ENCODE measurements around the gene TRIM21. TPM values are rescaled to one million over a fixed set of nuclear protein-coding genes. Genes with fewer than 3 reads are reported as not detected.

TRIM21 gene
- polyA plus RNA-seq, 1 donor from 2014 or later, result 0.11 TPM

DNA sequence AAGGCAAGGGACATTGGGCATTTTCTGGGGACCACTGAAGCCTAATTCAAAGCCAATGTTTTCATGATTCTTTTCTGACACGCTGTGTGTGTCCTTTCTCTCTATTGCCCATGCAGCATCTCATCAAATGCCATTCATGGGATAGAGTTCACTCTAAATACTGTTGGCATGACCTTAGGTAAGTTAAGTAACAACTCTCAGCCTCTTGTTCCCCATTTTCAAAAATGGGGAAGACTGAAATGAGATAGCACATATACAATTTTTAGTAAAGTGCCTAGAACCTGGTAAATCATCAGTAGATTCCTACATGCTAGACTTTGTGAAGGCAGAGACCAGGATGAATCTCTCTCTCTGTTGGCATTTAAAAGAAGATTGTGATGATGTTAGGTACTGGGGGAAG lies 42.9 kb upstream of the TRIM21 start:
- H3F3A ChIP-seq (ENCODE audit: insufficient read depth, low read length, poor library complexity, severe bottlenecking), result no peaks in the 10 kb centered on the region
- H3K27ac ChIP-seq (ENCODE audit: low read length), result no peak overlapping the region
- TF ChIP-seq EP300 (conservative IDR thresholded peaks at IDR 0.05; ENCODE audit: poor library complexity, severe bottlenecking) (no peak), POLR2AphosphoS5 (IDR thresholded peaks at IDR 0.05) (no peak), REST (IDR thresholded peaks at IDR 0.05; ENCODE audit: borderline replicate concordance) (no peak), MXI1 (conservative IDR thresholded peaks at IDR 0.05; ENCODE audit: poor library complexity, severe bottlenecking) (no peak), RAD21 (conservative IDR thresholded peaks at IDR 0.05) (no peak), EZH2 (IDR thresholded peaks at IDR 0.05; ENCODE audit: borderline replicate concordance, insufficient read depth, low read length, poor library complexity, severe bottlenecking) (no peak), TAF1 (IDR thresholded peaks at IDR 0.05; ENCODE audit: low read depth) (no peak), CTCF (IDR thresholded peaks at IDR 0.05; ENCODE audit: poor library complexity, severe bottlenecking) (no peak), SMC3 (conservative IDR thresholded peaks at IDR 0.05; ENCODE audit: poor library complexity) (no peak)
- H3K9me3 ChIP-seq (ENCODE audit: low read length), result no peaks in the 10 kb centered on the region
- H3K4me3 ChIP-seq (ENCODE audit: low read length), result no peak overlapping the region
- H2AFZ ChIP-seq (ENCODE audit: low read depth, low read length), result no peak overlapping the region
- H3K27me3 ChIP-seq (ENCODE audit: insufficient read depth, low read depth, low read length), result no peaks in the 10 kb centered on the region
- no peak overlapping the region for H3K9ac ChIP-seq (ENCODE audit: low read length)
- H3K79me2 ChIP-seq (replicated peaks; ENCODE audit: insufficient read depth, low read length), result no peaks in the 10 kb centered on the region
- no peaks in the 10 kb centered on the region for H3K36me3 ChIP-seq (ENCODE audit: insufficient read depth, low read length)
- H3K9me2 ChIP-seq (ENCODE audit: insufficient read depth, low read length), result no peaks in the 10 kb centered on the region
- H3K4me2 ChIP-seq (ENCODE audit: low read length), result no peak overlapping the region
- no peaks in the 10 kb centered on the region for H4K20me1 ChIP-seq (ENCODE audit: insufficient read depth)

GRCh38 chr11:4433856-4434255 lies 40.4 kb upstream of the TRIM21 start:
- H3K27ac ChIP-seq (ENCODE audit: low read length), result no peak overlapping the region
- TF ChIP-seq CTCF (IDR thresholded peaks at IDR 0.05; ENCODE audit: poor library complexity, severe bottlenecking) (no peak), MXI1 (conservative IDR thresholded peaks at IDR 0.05; ENCODE audit: poor library complexity, severe bottlenecking) (no peak), EP300 (conservative IDR thresholded peaks at IDR 0.05; ENCODE audit: poor library complexity, severe bottlenecking) (no peak), POLR2AphosphoS5 (IDR thresholded peaks at IDR 0.05) (no peak), TAF1 (IDR thresholded peaks at IDR 0.05; ENCODE audit: low read depth) (no peak), REST (IDR thresholded peaks at IDR 0.05; ENCODE audit: borderline replicate concordance) (no peak), RAD21 (conservative IDR thresholded peaks at IDR 0.05) (no peak), SMC3 (conservative IDR thresholded peaks at IDR 0.05; ENCODE audit: poor library complexity) (no peak)

More at GRCh38 chr11:4433856-4434255, 40.4 kb upstream of the TRIM21 start:
- Histone ChIP-seq H3K9ac (ENCODE audit: low read length) (no peak overlapping the region), H4K20me1 (ENCODE audit: insufficient read depth) (no peaks in the 10 kb centered on the region), H2AFZ (ENCODE audit: low read depth, low read length) (no peak overlapping the region), H3K4me3 (ENCODE audit: low read length) (no peak overlapping the region), H3K9me3 (ENCODE audit: low read length) (no peaks in the 10 kb centered on the region), H3K4me2 (ENCODE audit: low read length) (no peak overlapping the region), H3K79me2 (replicated peaks; ENCODE audit: insufficient read depth, low read length) (no peaks in the 10 kb centered on the region), H3K9me2 (ENCODE audit: insufficient read depth, low read length) (no peaks in the 10 kb centered on the region), H3F3A (ENCODE audit: insufficient read depth, low read length, poor library complexity, severe bottlenecking) (no peaks in the 10 kb centered on the region), H3K36me3 (ENCODE audit: insufficient read depth, low read length) (no peaks in the 10 kb centered on the region), H3K27me3 (ENCODE audit: insufficient read depth, low read depth, low read length) (no peaks in the 10 kb centered on the region)
